ENCODE data around the gene CSDE1. TPM values are rescaled to one million over a fixed set of nuclear protein-coding genes. Genes with fewer than 3 reads are reported as not detected.

The CSDE1 gene
- total RNA-seq, 1 donor from 2014 or later, result 532 TPM

DNA sequence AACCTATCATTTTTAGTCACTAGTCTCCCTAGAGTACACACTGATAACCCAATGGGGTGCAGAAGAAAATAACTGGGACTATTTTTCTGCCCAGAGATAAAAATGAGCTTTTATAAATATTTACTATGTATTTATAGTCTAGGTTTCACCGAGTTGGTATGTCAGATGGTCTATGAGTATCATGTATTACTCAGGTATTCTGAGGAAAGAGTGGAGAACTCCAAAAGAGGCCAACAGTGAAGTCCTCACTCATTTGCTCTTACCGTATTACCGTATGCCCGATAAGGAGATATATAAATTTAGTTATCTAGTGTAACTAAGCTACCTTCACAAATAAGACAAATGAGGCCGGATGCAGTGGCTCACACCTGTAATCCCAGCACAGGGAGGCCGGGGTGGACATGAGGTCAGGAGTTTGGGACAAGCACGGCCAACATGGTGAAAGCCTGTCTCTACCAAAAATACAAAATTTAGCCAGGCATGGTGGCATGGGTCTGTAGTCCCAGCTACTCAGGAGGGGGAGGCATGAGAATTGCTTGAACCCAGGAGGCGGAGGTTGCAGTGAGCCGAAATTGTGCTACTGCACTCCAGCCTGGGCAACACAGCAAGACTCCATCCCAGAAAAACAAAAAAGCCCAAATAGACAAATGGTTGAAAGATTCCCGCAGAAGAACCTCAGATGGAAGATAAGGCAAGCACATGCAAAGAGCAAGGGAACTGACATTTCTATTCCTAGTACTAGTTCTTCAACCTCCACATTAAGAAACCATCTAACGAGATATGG lies 15.6 kb downstream of the CSDE1 start:
- H3K4me3 Mint-ChIP-seq, result no peak overlapping the region
- no peak overlapping the region for H3K27ac Mint-ChIP-seq
- no peaks in the 10 kb centered on the region for H3K4me1 Mint-ChIP-seq (ENCODE audit: unreplicated experiment)
- no peaks in the 10 kb centered on the region for H3K27me3 Mint-ChIP-seq
- peaks cover 52% of the 10 kb centered on the region for H3K36me3 Mint-ChIP-seq
- H3K9me3 Mint-ChIP-seq, result no peaks in the 10 kb centered on the region
- no peak for DNase-seq (ENCODE audit: extremely low spot score, unreplicated experiment)
- TF ChIP-seq, protein P1, sequence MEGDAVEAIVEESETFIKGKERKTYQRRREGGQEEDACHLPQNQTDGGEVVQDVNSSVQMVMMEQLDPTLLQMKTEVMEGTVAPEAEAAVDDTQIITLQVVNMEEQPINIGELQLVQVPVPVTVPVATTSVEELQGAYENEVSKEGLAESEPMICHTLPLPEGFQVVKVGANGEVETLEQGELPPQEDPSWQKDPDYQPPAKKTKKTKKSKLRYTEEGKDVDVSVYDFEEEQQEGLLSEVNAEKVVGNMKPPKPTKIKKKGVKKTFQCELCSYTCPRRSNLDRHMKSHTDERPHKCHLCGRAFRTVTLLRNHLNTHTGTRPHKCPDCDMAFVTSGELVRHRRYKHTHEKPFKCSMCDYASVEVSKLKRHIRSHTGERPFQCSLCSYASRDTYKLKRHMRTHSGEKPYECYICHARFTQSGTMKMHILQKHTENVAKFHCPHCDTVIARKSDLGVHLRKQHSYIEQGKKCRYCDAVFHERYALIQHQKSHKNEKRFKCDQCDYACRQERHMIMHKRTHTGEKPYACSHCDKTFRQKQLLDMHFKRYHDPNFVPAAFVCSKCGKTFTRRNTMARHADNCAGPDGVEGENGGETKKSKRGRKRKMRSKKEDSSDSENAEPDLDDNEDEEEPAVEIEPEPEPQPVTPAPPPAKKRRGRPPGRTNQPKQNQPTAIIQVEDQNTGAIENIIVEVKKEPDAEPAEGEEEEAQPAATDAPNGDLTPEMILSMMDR (conservative IDR thresholded peaks at IDR 0.05), result no peak

DNA sequence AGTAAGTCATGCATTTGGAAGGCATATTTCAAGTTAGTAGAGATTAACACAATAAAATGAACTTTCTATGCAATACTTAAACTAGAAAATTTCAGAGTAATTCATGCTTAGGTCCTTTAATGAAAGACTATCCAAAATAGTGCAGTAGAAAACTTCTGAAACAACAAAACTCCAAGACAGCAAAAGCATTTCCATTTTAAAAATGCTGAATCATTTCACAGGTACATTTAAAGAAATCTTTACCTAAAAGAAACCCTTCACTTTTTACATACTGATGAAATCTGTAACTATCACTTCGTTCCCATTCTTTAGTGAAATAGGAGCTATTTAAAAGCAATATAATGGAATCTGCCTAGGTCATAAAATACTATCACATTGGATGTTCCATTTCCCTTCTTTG lies 17.5 kb downstream of the CSDE1 start:
- peaks cover 54% of the 10 kb centered on the region for H3K36me3 Mint-ChIP-seq
- DNase-seq (ENCODE audit: extremely low spot score, unreplicated experiment), result no peak
- H3K27ac Mint-ChIP-seq, result no peak overlapping the region
- H3K4me3 Mint-ChIP-seq, result no peak overlapping the region
- H3K4me1 Mint-ChIP-seq (ENCODE audit: unreplicated experiment), result no peaks in the 10 kb centered on the region
- no peaks in the 10 kb centered on the region for H3K27me3 Mint-ChIP-seq
- TF ChIP-seq, protein P1 (conservative IDR thresholded peaks at IDR 0.05), result no peak
- no peaks in the 10 kb centered on the region for H3K9me3 Mint-ChIP-seq

DNA sequence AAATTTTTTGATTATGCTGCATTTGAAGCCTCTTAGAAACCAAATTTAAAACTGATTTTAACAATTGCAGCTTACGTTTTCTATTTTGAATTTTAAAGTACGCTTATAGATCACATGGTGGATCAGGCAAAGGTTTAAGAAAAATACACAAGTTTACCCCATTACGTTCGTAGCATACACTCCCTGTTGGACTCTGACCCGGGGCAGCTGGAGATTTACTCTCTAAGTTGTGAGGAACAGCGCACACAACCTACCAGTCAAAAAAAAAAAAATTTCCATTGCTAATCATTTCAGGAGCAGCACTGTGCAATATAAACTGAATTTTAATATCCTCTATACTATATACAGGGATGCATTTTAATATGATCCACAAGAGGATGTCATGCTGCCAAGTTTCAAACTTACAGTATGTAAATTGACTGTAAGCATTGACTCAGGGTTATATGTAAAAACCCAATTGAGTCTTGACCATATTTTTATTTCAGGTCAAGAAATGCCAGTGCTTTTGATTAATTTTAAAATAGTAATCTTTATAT lies 20.4 kb downstream of the CSDE1 start:
- no peaks in the 10 kb centered on the region for H3K9me3 Mint-ChIP-seq
- TF ChIP-seq, protein P1 (conservative IDR thresholded peaks at IDR 0.05), result no peak
- no peak overlapping the region for H3K4me3 Mint-ChIP-seq
- no peak for DNase-seq (ENCODE audit: extremely low spot score, unreplicated experiment)
- H3K27ac Mint-ChIP-seq, result no peak overlapping the region
- no peaks in the 10 kb centered on the region for H3K27me3 Mint-ChIP-seq
- H3K4me1 Mint-ChIP-seq (ENCODE audit: unreplicated experiment), result no peaks in the 10 kb centered on the region
- peaks cover 57% of the 10 kb centered on the region for H3K36me3 Mint-ChIP-seq

DNA sequence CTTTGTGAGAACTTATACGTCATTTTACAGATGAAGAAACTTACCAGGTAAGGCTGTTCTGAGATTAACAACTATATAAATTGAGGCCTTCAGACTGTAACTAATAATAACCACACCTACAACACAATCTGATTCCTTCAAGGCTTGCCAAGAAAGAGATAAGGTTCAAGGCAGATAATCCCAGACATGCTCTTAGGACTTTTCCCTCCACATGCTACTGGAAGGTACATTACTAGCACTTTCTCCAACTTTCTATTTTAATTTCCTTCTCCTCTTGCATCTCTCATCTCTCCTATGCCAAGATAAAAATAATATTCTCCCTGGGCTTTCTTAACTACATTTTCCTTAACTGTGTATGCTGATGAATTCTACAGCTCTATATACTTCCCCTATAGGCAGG lies 22.3 kb downstream of the CSDE1 start:
- H3K27me3 Mint-ChIP-seq, result no peaks in the 10 kb centered on the region
- TF ChIP-seq, protein P1 (conservative IDR thresholded peaks at IDR 0.05), result no peak
- H3K36me3 Mint-ChIP-seq, result peaks cover 61% of the 10 kb centered on the region
- no peak overlapping the region for H3K27ac Mint-ChIP-seq
- no peaks in the 10 kb centered on the region for H3K9me3 Mint-ChIP-seq
- no peak for DNase-seq (ENCODE audit: extremely low spot score, unreplicated experiment)
- H3K4me3 Mint-ChIP-seq, result no peak overlapping the region
- no peaks in the 10 kb centered on the region for H3K4me1 Mint-ChIP-seq (ENCODE audit: unreplicated experiment)

DNA sequence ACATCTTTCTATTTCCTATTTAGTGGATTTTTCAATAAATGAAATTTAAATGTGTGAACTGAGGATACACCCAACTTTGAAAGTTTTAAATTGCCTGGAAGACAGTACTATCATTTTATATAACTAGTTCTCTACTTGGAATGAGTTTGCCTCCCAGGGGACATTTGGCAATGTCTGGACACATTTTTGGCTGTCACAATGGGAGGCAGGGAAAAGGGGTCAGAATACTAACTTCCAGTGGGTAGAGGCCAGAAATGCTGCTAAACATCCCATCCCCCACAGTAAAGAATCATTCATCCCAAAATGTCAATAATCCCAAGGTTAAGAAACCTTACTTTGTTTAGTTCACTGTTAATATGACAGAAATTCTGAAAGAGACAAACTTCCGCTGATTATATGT lies 28.0 kb downstream of the CSDE1 start:
- Mint-ChIP-seq H3K27me3 (no peaks in the 10 kb centered on the region), H3K9me3 (no peaks in the 10 kb centered on the region), H3K36me3 (peaks cover 55% of the 10 kb centered on the region), H3K4me1 (ENCODE audit: unreplicated experiment) (no peaks in the 10 kb centered on the region), H3K4me3 (no peak overlapping the region), H3K27ac (no peak overlapping the region)
- DNase-seq (ENCODE audit: extremely low spot score, unreplicated experiment), result no peak
- TF ChIP-seq, protein P1 (conservative IDR thresholded peaks at IDR 0.05), result no peak
